Activated CD8-positive, alpha-beta memory T cell treated with anti-CD3 and anti-CD28 coated beads, Interleukin-2, amount 50 U/mL, for 1 hour (primary cell): Measurements from ENCODE around the gene OLFM3.

Source experiments
- DNase-seq: peaks from one replicate; pipeline ENCODE4 v3.0.0-alpha.2; 2020; ENCODE audit errors: extremely low read depth

OLFM3 gene

DNA sequence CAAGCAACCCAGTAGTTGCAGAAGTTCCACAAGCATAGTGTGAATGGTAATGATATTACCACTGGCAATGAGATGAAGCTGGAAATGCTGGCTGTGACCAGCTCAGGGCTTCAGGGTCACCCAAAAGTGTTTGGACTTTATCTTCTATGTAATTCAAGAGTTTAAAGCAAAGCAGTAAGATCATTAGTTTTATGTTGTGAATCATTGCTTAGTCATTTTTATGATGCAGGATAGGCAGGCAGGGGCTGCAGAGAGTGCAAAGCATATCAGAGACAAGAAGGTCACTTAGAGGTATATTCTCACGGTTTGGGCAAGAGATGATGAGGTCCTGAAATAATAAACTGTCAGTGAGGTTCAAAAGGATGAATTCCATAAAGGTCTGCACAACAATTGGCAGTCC is 147.4 kb downstream of the OLFM3 start:
- no peak for DNase-seq

DNA sequence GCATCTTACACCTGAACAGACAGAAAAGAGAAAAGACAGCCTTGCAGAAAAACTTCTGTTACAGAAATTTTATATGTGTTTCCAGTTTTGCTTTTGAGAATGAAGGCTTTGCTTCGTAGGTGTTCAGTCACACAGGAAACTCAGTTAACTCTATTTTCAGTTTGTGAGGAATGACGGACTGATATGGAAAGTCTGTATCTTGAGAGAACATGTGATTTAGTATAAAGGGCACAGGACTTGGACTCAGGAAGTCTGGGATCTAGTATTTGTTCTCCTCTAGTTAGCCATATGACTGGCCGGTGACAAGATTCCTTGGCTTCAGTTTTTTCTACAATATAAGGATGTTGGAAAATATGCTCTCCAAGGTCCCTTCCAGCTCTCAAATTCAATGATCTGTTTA is 149.1 kb downstream of the OLFM3 start:
- no peak for DNase-seq

DNA sequence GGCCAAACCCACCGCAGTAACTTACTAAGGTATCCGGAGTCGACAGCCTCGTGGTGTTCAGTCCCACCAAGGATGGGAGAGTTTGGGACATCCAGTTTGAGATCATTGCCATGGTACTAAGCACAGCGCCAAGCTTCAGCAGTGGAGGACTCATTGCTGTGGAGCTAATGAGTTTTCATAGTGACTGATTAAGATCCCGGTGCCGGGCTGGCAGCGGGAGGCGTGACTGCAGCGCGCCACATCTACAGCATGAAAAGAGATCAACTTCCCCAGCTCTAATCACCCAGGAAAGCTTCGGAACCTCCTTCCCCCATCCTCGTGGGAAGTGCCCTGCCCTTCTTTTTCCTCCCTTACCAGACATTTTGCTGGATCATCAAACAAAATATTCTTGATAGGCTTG is 149.9 kb downstream of the OLFM3 start:
- DNase-seq = no peak

DNA sequence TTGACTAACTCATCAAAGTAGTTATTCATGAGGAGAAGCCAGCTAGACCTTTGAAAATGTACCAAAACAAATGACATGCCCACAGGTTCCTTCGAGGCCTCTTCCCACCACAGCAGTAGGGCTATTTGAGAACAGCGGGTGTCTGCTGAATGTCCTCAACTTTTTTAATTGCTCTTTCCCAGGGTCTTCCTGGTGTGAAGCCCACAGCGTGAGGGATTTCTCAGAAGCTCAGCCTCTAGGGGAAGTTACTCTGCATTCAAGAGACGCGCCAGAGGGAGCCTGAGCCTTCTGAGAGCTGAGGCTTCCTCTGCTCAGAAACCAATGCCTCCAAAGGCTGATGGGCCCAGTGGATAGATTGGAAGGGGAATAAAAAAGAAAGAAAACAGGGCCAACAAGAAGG is 153.6 kb downstream of the OLFM3 start:
- DNase-seq = no peak

DNA sequence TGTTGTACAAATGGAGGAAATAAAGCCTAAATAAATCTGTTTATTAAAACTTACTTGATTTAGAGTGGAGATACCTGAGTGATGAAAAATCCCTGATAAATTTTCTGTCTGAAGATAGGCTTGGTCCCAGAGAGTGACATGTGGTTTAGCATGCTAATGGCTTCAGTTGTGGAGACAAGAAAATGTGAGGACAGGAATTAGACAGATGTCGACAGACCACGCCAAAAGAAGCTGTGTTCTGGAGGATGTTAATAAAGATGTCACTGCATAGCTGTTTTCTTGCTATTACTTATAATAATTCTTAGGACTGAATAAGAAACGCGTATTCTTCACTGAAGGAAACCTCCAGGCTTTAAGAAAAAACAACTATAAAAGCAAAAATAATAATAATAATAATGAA is 154.9 kb downstream of the OLFM3 start:
- DNase-seq = no peak

DNA sequence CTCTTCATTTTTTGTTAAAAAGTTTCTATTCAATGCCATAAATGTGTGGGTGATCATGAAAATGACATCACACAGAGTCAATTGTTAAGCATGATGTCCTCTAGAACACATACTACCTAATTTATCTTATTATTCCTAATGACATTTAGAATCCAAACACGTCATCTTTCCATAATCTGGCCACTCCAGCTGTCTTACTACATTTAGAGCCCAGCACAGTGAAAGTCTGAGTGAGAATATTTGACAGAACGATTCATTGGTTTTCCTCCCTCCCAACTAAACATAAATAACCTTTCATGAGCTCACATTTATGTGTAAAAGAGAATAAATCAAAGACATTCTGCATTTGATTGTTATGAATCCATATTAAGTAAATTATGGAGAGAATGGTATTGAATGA is 160.7 kb downstream of the OLFM3 start:
- no peak for DNase-seq

DNA sequence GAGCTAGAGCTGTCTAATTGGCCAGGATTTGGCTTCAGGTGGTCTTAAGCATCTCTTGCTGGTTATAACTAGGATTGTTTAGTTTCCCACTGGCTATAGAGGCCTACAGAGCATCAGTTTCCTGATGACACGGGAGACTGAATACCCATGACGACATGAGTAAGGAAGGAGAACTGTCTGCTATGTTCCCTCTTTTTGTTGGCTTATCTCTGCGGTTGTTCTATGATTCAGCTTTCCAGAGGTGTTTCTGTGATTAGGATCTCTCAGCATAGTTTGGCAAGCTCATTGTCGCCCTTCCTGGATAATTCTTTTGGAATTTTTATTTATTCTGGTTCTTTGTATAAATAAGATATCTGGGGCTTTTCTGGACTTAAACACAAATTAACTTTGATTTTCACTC is 163.4 kb downstream of the OLFM3 start:
- DNase-seq = no peak

DNA sequence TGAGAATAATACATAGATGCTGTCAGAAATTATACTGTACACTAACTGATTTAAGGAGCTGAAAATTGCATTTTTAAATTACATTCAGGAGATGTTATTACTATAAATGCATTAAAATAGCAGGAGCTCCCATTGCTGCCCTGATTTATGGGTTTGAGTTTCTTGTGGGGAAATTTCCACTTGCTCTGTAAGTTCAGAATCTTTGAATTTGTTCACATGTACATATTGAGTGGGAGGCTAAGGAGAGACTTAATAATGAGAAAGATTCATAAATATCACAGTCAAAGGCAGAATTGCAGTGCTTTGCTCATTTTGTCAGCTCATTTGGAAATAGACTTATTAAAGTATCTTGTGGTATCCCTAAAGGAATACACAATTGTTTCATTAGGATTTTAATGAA is 170.3 kb downstream of the OLFM3 start:
- DNase-seq = no peak

DNA sequence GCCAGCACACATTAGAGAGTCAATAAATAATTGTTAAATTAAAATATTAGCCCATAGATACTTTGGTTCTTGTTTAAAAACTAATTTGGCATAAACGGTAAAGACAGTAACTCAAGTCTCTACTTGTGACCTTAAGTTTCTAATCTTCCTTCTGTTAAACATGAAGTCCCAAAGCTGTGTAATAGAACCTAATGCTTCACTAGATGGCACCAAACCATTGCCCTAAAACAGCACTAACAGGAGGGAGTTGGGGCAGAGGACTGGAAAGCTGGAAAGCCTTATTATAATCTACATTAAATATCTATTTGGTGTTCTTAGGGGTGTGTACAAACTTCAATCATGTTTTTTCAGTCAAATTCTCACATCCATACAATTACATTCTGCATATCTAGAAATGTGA is 176.7 kb downstream of the OLFM3 start:
- no peak for DNase-seq

DNA sequence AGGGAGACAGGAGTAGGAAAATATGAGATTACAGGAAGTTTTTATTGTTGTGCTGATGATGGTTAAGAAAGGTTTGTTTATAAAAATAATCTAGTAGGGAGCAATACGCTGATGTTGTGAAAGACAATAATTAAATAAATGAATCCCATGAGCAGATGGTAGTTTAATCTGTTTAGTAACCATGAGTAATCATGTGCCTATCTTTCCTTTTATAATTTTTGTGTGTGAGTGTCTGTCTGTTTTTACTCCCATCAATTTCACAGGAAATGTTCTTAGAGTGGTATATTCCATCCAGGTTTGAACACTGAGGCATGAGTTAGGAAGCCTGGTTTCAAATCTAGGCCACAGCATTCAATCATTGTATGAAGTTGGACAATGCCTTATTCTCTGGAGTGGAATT is 180.5 kb downstream of the OLFM3 start:
- no peak for DNase-seq

DNA sequence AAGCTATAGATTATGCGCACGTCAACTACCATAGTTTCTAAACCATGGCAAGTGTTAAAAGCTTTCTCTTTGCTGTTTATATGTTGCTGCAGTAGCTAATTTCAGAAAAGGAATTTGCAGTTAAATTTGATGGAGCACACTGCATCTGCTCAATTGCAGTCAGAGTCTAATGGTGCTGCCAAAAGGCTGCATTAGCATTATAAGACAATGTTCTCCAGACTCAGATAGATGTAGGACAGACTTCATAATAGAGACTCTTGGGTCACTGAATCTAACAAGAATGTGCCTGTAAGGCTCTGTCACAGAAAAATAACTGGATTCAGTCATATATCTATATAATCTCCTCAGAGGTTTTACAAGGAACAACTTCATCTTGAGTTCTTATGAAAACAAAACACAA is 198.3 kb downstream of the OLFM3 start:
- no peak for DNase-seq

DNA sequence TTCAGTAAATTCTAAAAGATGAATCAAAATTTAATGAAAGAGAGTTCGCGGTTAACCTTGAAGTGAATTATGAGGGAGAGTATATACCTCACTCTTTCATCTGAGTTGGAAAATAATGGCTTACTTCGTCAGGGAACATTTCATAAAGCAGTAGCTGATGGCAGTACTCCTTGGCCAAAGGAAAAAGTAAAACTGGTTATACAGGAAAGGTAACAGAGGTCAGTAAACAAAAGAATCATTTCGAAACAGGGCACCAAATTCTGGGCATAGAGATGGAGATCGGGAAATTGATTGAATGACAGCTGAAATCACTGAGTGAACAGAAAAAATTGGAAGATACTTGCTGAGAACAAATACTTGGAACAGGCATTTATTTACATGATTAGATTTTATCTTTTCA is 199.0 kb downstream of the OLFM3 start:
- no peak for DNase-seq

DNA sequence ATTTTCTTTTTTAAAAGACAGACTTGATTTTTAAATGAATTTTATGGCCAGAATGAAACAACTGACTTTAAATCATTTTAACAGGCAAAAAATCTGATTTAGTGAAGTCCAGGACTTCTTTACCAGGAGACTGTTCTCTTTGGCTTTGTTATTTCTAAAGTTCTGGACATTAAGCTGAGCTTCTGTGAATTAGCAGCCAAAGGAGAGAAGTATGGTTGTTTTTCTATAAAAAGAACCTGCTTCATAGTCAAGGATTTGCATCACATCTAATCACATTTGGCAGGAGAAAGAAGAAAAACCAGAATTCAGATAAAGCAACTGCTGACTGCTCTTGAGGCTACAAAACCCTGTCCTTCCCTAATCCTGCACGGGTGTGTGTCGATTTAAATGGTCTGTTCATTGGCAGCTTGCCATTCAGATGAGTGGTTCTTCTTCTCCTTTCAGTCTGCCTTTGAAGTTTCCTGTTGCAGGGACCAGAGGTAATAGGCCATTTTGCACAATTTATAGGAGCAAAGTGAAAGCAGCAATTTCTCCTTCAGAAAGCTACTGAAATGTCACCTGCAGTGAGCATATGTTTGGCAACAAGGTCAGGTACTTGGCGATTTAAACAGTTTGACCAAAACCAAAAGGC is 215.4 kb downstream of the OLFM3 start:
- no peak for DNase-seq

DNA sequence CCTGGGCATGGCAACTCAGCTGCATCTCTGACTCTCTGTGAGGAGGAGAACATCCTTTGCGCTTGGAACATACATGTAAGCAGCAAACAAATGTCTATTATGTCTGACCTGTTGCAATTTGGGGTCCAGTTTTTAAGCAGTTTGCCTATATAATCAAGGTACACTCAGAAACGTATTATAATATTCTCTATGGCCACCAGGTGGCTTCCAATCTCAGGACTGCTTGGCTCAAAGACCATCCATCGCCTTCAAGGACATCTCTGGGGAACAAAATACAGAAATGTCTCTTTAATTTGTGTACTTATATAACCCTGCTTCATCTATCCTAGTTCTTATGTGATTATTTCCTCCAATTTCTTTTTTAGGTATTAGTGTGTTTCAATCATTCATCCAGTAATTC is 227.2 kb downstream of the OLFM3 start:
- DNase-seq = no peak

DNA sequence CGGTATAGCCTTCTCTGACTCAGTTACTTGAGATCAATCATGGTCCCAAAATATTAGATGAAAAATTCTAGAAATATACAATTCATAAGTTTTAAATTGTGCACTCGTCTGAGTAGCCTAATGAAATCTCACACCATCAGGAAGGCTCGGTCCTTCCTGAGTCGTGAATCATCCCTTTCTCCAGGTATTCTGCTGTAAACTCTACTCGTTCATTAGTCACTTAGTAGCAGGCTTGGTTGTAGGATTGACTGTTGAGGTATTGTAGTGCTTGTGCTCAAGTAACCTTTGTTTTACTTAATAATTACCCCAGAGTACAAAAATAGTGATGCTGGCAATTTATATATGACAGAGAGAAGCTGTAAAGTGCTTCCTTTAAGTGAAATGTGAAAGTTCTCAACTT is 238.7 kb downstream of the OLFM3 start:
- DNase-seq = no peak

DNA sequence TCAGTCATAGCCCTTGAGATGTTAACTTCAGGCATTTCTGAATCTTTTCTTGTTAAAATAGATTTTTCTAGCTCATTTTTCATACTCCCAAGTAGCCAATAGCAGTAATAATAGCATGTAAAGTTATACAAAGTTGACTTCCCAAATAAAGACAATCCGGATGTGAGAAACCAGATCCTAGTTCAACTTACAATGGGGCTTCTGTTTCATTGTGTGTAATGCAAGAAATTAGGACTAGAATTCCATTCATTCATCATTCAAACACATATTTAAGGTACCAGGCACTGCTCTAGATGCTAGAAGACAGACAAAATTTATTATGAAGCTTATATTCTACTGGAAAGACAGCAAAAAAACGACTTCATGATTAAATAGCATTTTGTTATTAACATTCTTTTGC is 240.3 kb downstream of the OLFM3 start:
- no peak for DNase-seq
